Activated CD8-positive, alpha-beta memory T cell treated with anti-CD3 and anti-CD28 coated beads for 36 hours (primary cell): ENCODE results near the gene WDR37. TPM values are rescaled to one million over a fixed set of nuclear protein-coding genes. Genes with fewer than 3 reads are reported as not detected.
"Not testable (repeated sequence)": the region's sequence is repeated elsewhere in the genome, so short reads cannot be mapped to it uniquely, and the experiment has no call there.

Experiments used
- CTCF ChIA-PET: fragments of 350-600 bp; sonication (Branson Sonifier 250); formaldehyde crosslinking; loops from one replicate; lab custom pipeline; 2021; ENCODE audit warnings: antibody characterized with exemption; lab: Charles Lee
- POLR2A ChIA-PET: fragments of 350-600 bp; sonication (Branson Sonifier 250); formaldehyde crosslinking; loops from one replicate; lab custom pipeline; 2021; ENCODE audit warnings: antibody characterized with exemption; lab: Charles Lee
- total RNA-seq, 2 experiments: library from RNA; stranded (reverse); gene quantifications; one replicate each; pipeline ENCODE4 v1.2.3, GENCODE V29; 2021

Gene WDR37
- total RNA-seq, 2 experiments from 2014 or later = 13.5 to 16.7 TPM

DNA sequence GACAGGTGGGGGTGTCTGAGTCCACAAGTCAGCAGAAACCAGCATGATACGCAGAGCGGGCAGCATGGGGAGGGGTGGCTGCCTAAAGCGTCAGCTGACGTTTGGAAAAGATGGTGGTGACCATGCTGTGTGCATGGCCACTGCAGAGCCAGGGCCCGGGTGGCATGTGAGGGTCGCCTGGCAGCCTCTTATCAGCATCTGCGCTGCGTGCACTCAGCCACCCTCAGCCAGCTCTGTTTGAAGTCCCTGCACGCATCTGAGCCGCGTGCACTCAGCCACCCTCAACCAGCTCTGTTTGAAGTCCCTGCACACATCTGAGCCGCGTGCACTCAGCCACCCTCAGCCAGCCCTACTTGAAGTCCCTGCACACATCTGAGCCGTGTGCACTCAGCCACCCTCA is 61.5 kb downstream of the WDR37 start:
- CTCF ChIA-PET = no interaction called here
- POLR2A ChIA-PET = no interaction called here

DNA sequence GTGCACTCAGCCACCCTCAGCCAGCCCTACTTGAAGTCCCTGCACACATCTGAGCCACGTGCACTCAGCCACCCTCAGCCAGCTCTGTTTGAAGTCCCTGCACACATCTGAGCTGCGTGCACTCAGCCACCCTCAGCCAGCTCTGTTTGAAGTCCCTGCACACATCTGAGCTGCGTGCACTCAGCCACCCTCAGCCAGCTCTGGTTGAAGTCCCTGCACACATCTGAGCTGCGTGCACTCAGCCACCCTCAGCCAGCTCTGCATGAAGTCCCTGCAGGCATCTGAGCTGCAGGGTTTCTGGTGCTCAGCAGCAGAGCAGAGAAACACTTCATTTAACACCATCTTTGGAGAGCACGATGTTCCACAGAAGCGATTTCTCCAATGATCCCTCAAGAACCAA is 62.1 kb downstream of the WDR37 start:
- CTCF ChIA-PET, POLR2A ChIA-PET: not testable (repeated sequence)

DNA sequence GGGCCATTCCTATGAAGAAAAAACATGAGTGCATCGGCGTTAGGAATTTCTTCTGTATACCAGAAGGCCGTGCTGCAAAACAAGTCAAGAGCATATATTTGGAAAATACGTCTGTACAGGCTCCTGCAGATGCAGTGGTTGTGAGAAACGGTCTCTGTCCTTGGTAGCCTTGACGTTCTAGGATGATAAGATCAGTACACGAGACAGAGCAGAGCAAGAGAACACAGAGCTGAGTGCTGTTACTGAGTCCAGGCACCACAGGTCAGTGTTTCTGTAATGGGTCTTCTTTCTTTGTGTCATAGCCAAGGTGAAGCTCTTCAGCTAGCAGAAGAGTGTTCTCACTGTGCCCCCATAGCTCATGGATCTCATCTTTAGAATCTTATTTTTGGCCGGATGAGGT is 62.8 kb downstream of the WDR37 start:
- CTCF ChIA-PET = no interaction called here
- POLR2A ChIA-PET = no interaction called here

DNA sequence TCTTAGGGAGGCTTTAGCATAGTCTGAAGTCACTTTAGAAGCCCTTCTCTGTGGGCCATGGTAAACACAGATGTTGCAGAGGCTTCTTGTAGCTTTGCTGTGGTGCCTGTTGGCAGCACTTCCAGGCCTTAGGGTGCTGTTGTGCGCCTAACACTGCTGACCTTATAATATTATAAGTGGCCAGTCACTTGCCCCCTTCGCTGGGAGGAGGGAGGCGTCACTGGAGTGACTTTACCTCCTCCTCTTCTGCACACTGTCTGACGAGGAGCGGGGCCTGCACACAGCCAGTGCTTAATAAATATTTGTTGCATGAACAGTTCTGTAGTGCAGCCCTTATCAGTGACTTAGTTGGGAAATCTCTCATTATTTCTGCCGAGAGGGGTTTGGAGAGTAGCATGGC is 63.3 kb downstream of the WDR37 start:
- CTCF ChIA-PET = no interaction called here
- POLR2A ChIA-PET = no interaction called here

DNA sequence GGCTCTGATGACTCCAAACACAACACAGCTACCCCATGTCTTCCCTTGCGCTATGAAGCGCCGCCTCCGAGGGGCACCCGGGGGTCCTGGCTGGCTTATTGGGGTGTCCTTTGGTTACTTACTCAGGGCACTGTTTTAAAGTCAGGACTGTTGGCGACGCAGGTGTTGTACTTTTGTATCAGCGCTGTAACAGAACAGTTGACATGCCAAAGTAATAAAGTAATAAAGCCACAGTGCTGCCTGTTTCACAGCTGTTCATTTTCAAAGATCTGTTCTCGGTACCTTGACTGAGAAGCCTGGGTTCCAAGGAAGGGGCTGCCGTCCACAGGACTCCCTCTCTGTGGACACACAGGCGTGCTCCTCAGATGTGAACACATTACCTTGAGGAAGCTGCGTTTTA is 64.1 kb downstream of the WDR37 start:
- ChIA-PET CTCF (no interaction called here), POLR2A (no interaction called here)

DNA sequence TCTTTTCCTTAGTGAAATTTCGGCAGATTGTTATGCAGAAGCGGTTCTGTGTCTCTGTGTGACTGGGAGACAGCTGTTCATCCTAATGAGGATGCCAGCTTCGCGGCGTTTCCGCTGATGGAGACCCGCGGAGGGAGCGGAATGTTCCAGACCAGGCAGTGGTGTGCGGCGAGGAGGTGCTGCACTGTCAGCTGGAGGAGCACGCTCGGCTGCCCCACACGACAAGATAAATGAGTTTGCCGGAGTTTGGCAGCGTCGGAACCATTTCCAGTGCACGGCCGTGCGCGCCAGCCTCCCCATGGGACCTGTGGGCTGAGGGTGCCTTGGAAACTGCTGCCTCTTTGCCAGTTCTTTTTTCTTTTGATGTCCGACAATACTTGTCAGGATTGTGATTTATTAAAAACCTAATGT is 64.6 kb downstream of the WDR37 start:
- CTCF ChIA-PET = no interaction called here
- POLR2A ChIA-PET = no interaction called here

DNA sequence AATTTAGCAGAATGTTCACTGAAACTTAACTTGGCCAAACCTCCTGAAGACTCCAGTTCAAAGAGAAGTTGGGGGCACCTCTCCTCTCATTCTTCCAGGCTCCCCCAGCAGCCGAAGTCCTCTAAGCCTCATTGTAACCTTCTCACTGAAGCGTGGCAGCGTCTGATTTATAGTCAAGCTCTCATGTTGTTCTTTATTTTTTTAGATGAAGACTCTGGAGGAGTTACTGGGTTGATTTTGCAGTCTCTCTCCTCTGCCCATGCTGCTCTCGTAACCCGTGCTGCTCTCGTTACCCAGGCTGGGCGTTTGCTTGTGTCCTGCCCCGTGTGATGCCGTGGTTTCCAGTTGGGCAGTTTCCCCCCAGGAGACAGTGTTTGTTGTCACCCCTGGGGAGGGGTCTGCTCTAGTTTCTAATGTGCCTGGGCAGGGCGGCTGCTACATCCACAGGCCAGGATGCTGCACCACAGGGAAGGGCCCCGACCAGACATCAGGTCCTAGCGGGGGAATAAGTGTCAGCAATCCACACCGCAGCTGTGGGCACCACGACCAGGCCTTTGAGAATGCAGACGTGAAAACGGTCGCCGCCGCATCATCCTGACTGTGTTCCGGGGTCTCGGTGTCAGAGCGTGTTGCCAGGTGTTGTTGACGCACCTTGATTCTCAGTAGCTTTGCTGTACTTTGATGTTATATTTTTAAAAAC is 65.2 kb downstream of the WDR37 start:
- ChIA-PET POLR2A (no interaction called here), CTCF (interaction anchor here (1.9 kb wide), 1 partner anchor 11 kb away, joined by 6 read pairs; no protein-coding TSS in a partner anchor)

DNA sequence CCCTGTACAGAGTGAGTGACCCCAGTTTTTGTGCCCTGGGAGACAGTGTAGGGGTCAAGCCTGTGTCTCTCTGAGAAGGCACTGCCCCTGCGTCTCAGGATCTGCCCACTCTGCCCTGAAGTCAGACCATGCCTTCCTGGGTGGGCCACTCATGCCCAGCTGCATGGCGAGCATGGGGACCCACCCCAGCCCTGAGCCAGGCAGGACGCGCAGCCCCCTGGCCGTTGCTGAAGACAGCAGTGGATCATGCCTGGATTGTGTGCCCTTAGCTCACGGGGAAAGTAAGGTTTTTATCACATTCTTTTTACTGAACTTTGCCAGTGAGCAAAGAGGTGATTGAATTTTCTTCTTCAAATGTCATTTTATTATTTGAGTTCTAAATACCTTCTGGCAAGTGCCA is 66.2 kb downstream of the WDR37 start:
- ChIA-PET CTCF (interaction anchor here (1.9 kb wide), 1 partner anchor 12 kb away, joined by 6 read pairs; no protein-coding TSS in a partner anchor), POLR2A (no interaction called here)

DNA sequence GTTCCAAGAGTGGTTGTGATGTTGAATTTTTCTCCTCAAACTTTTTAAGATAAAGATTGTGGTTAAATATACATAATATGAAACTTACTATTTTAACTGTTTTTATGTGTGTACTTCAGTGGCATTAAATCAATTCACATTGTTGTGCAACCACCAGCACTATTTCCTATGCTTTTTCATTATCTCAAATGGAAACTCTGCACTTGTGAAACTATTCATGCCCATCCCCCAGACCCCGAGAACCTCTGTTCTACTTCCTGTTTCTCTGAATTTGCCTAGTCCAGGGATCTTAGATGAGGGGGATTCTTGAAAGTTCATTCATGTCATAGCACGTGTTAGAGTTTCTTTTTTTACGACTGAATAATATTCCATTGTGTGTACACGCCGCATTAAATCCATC is 67.0 kb downstream of the WDR37 start:
- ChIA-PET POLR2A (no interaction called here), CTCF (interaction anchor here (1.9 kb wide), 1 partner anchor 13 kb away, joined by 6 read pairs; no protein-coding TSS in a partner anchor)

DNA sequence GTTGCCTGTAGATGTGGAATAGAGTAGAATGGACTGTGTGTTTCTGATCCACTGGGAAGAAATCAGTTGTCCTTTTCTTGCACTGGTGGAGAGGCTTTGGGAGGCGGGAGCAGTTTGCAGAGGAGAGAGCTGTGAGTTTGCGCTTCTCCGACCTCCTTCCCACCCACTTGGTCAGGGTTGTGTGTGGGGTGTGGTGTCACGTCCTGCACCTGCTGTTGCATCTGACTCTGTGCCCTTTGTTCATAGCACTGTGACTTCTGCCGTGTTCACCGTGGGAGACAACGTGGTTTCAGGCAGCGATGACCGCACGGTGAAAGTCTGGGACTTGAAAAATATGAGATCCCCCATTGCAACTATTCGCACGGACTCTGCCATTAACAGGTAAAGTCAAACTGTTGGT is 67.8 kb downstream of the WDR37 start:
- ChIA-PET POLR2A (no interaction called here), CTCF (no interaction called here)

DNA sequence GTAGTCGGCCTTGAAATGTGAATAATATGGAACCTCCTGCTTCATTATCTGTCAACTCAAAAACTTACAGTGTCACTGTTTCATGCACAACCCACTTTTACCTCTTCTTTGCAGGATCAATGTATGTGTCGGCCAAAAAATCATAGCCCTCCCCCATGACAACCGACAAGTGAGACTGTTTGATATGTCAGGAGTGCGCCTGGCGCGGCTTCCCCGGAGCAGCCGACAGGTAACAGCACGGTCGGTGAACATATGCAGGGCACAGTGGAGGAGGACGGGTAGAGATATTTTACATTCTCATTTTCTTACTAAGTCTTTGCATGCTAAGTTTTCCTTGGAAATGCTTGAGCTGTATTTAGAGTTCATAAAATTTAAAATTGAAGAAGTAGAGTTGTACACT is 68.6 kb downstream of the WDR37 start:
- CTCF ChIA-PET = no interaction called here
- POLR2A ChIA-PET = no interaction called here

DNA sequence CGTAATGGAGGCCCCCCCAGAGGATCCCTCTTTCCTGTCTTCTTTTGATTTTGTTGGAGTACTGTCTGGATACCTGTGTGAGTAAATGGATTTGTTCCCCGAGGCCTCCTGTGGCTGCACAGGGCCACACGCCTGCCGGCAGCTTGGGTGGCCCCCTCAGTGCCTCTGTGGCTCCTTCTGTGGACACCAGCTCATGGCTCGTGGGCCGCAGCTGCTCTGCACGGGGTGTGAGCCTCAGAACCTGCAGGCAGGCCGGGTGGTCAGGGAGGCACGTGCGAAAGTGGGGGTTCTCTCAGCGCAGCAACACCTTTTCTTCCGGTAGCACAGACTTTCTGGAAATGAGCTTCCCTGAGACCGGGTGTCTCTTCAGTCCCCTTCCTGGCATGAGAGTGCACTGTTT is 70.3 kb downstream of the WDR37 start:
- POLR2A ChIA-PET = no interaction called here
- CTCF ChIA-PET = interaction anchor here (0.7 kb wide), 1 partner anchor 101 kb away, joined by 4 read pairs; no protein-coding TSS in a partner anchor

DNA sequence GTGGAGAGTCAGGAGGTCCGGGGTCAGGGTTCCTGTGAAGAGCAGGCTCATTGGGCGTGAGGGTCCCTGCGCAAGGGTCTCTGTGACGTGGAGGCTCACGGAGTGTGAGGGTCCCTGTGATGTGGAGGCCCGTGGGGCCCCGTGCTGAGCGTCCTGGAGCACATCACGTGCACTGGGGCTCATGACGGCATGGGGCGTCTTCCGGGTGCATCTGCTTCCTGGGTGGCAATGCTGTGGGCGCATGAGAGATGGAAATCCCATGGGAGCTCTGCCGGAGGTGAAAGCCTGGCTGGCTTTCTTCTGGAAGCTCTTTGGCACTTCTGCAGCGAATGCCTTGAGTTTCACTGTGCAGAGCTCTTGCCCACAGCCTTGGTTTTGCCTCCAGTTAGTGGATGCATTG is 71.4 kb downstream of the WDR37 start:
- POLR2A ChIA-PET = no interaction called here
- CTCF ChIA-PET = no interaction called here

DNA sequence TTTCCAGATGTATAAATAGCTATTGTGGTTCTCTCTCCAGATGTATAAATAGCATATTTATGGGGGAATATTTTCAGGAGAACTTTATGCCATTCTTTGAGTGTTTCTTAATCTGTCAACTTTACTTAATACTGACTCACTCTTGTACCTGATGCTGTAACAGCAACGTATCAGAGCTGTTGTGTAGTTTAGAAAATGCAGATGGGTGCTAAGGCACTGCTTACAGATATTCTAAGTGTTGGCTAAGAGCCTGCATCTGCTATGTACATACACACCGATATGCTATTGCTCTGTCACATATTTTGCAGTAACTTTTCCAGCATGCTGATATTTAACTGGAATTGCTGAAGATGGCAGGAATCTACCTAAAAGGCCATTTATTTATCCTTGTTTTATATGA is 71.9 kb downstream of the WDR37 start:
- ChIA-PET CTCF (no interaction called here), POLR2A (no interaction called here)

DNA sequence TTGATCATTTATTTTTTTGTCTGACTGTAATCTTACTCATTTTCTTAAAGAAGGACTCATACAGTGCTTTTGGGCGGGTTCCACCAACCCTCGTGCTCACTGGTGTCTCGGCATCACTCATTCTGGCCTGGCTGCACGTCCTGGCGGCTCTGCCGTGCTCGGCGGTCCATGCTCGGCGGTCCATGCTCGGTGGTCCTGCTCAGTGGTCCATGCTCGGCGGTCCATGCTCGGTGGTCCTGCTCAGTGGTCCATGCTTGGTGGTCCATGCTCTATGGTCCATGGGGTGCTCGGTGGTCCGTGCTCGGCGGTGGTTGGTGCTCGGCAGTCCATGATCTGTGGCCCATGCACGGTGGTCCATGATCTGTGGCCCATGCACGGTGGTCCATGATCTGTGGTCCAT is 72.5 kb downstream of the WDR37 start:
- POLR2A ChIA-PET = no interaction called here
- CTCF ChIA-PET = no interaction called here

DNA sequence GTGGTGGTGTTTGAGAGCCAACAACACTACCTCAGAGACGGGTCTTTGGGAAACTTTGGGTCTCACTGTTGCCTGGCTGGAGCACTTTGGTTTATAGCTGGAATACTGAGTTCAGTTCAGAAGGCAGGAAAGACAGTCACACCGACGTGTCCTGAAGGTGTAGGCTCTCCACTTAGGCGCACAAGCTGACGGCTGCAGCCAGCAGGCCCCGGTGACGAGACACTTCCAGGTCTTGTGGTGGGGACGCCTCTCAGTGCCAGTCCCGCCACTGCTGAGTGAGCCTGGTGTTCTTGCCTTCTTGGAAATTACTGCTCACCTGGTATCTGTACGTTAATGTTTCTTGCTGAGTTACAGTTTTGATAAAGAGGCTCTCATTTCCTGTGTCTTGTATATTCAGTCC is 74.0 kb downstream of the WDR37 start:
- ChIA-PET CTCF (no interaction called here), POLR2A (no interaction called here)

DNA sequence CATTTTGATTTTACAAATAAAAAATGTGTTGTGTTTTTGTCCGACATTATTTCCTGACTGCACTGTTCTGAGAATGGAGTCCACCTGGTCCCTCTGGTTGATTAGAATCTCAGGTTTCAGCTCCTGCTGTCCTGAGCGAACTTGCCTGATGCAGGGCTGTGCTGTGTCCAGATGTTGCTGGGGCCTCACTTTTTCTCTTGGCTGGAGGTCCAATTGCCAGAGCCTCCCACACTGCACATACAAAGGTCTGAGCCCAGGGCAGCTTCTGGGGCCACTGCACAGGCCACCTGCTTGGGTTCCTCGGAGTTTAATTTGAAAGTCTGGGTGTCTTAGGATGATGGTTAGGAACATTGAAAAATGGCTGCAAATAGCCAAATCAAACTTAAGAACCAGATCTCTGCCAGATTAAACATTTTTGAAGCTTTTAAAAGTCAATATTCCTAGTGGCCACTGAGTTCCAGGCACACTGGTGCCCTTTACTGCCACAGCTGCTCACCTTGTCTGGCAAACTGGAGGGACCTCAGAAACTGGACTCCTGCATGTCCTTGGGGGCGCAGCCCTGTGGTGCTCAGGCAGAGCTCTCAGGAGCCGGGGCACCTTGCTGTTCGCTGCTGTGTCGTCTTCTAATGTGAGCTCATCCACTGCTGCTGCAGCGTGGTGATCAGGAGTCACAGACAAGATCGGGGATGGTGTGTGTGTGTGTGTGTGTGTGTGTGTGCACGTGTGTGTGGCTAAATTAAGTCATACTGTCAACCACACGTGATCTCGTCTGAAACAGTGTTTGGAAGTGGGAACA is 75.0 kb downstream of the WDR37 start:
- ChIA-PET POLR2A (no interaction called here), CTCF (no interaction called here)

DNA sequence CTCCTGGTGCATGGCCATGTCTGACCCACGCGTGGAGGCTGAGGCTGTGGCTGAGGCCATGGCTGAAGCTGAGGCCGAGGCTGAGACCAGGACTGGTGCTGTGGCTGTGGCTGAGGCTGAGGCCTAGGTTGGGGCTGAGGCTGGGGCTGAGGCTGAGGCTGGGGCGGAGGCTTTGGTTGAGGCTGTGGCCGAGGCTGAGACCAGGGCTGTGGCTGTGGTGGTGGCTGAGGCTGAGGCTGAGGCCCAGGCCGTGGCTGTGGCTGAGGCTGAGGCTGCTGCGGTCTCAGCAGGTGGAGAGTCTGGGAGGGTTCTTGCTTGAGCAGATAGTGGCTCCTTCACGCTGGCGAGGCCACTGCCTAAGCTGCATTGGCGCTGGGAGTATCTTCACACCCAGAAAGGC is 76.4 kb downstream of the WDR37 start:
- ChIA-PET POLR2A (no interaction called here), CTCF (no interaction called here)

DNA sequence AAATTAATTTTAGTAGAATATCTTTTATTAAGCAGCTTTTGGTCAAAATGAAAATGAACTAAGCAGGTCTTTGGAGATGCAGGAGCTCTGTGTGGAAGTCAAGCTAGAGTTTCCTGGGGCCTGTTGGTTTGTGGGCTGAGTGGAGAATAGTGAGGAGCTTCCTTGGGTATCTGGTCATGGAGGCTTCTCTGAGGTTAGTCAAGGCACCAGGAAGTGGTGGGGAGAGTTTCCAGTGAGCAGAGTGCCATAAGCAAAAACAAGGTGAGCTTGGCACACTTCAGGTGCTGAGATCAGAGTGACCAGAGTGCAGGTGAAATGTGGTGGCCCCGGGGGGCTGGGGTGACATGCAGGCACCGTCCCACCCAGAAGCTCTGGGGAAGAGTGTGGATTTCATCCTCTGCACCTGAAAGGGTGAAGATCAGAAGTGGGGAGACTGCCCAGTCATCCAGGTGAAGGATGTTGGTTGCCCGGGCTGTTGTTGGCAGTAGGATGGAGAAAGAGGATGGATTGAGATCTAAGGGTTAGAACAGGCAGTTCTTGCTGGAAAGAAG is 77.4 kb downstream of the WDR37 start:
- CTCF ChIA-PET = no interaction called here
- POLR2A ChIA-PET = no interaction called here

DNA sequence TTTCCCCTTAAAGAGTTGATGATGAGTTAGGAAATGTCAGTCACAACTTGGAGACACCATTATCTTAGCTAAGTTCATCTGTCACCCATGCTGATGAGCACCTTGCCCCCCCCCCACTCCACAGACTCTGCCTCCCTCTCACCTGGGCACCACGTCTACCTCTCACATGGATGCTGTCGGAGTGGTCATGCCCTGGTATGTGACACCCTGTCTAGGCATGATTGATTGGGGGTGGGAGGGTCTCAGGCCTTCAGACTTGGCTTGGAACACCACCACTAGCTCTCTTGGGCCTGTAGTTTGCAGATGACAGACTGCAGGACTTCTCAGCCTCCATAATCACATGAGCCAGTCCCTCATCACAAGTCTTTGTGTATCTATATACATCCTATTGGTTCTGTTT is 78.0 kb downstream of the WDR37 start:
- ChIA-PET POLR2A (no interaction called here), CTCF (no interaction called here)

DNA sequence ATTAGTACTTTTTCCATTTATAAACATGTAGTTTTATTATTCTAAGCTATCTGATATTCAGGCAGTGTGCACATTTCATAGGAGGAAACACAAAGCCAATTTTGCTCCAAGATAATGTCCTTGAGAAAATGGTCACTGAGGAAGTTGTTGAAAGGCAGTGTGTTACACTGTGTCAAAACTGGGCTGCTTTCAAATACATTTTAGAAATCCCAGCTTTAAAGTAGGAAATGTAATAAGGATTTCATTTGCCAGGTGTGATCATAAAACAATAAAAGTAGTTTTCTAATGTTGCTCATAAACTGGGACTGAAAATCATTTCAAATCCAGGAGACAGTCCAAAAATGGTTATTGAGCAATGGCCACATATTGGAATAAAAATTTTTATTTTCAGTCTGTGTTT is 80.1 kb downstream of the WDR37 start:
- ChIA-PET CTCF (no interaction called here), POLR2A (no interaction called here)
